BJ (cell line): Measurements from ENCODE around the gene ATAD1. TPM values are rescaled to one million over a fixed set of nuclear protein-coding genes. Genes with fewer than 3 reads are reported as not detected.

ENCODE experiments used
- CTCF ChIA-PET: fragments of 350-600 bp; formaldehyde crosslinking; extraction: SDS; loops from one replicate; lab custom pipeline; 2021; ENCODE audit warnings: antibody characterized with exemption, inconsistent platforms; lab: Yijun Ruan, JAX
- POLR2A ChIA-PET: fragments of 300-600 bp; sonication (Branson Sonifier 250); formaldehyde crosslinking; extraction: SDS; loops from one replicate; lab custom pipeline; 2021; ENCODE audit warnings: antibody characterized with exemption; lab: Charles Lee
- DNase-seq: peaks from one replicate; pipeline ENCODE4 v3.0.0-alpha.2; 2011; ENCODE audit warnings: low read depth
- H3K27me3 ChIP-seq: 2 replicates; pipeline ENCODE4 v1.6.0; 2011; ENCODE audit warnings: low read length; ENCODE audit not compliant: control insufficient read depth, insufficient read depth
- H3K36me3 ChIP-seq: 2 replicates; pipeline ENCODE4 v1.5.1; 2011; ENCODE audit warnings: low read length; ENCODE audit not compliant: control insufficient read depth, insufficient read depth
- H3K4me3 ChIP-seq: 2 replicates; pipeline ENCODE4 v1.5.1; 2011; ENCODE audit warnings: low read depth, mild to moderate bottlenecking, control low read depth, low read length
- polyA plus RNA-seq: library from polyadenylated mRNA; depleted of rRNA; stranded (reverse); fragments of >200 nt; gene quantifications from 2 replicates; pipeline ENCODE4 v1.2.3, GENCODE V29; 2011
- TF ChIP-seq, protein P1 (sequence below): IDR thresholded peaks from 2 replicates; pipeline ENCODE4 v1.5.1; 2011; ENCODE audit warnings: low read depth, mild to moderate bottlenecking, control low read depth, inconsistent platforms, low read length, moderate library complexity; ENCODE audit not compliant: insufficient read depth

Gene ATAD1
- polyA plus RNA-seq, 1 experiment: 13.7 TPM

- CTCF ChIA-PET: interaction anchor here (1.2 kb wide), 1 partner anchor 9 kb away, joined by 3 read pairs; no protein-coding TSS in a partner anchor
- Histone ChIP-seq H3K36me3 (peaks cover 3% of the 10 kb centered on the region; the same call in 1 of the 2 replicates), H3K27me3 (no peaks in the 10 kb centered on the region), H3K4me3 (no peak overlapping the region)
- no peak for DNase-seq
- POLR2A ChIA-PET: no interaction called here
- TF ChIP-seq, protein P1, sequence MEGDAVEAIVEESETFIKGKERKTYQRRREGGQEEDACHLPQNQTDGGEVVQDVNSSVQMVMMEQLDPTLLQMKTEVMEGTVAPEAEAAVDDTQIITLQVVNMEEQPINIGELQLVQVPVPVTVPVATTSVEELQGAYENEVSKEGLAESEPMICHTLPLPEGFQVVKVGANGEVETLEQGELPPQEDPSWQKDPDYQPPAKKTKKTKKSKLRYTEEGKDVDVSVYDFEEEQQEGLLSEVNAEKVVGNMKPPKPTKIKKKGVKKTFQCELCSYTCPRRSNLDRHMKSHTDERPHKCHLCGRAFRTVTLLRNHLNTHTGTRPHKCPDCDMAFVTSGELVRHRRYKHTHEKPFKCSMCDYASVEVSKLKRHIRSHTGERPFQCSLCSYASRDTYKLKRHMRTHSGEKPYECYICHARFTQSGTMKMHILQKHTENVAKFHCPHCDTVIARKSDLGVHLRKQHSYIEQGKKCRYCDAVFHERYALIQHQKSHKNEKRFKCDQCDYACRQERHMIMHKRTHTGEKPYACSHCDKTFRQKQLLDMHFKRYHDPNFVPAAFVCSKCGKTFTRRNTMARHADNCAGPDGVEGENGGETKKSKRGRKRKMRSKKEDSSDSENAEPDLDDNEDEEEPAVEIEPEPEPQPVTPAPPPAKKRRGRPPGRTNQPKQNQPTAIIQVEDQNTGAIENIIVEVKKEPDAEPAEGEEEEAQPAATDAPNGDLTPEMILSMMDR: no peak
Measured at GRCh38 chr10:87761892-87762291, 56.1 kb downstream of the ATAD1 start.

DNA sequence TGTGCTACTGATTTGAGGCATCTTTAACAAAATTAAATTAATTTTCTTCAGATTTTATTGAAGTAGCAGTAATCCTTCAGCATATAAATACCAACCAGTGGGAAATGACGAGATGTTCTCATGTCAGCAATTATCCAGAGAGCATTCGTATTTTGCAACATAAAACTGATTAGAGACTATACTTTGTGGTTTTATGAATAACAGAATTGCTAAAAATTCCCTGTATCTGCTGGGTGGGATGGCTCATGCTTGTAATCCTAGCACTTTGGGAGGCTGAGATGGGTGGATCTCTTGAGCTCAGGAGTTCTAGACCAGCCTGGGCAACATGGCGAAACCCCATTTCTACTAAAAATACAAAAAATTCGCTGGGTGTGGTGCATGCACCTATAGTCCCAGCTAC is 56.9 kb downstream of the ATAD1 start:
- POLR2A ChIA-PET: no interaction called here
- CTCF ChIA-PET: interaction anchor here (1.1 kb wide), 1 partner anchor 54 kb away, joined by 3 read pairs; no protein-coding TSS in a partner anchor
- H3K36me3 ChIP-seq: peaks cover 3% of the 10 kb centered on the region; the same call in 1 of the 2 replicates
- no peak for DNase-seq
- no peak overlapping the region for H3K4me3 ChIP-seq
- no peaks in the 10 kb centered on the region for H3K27me3 ChIP-seq
- TF ChIP-seq, protein P1: no peak

DNA sequence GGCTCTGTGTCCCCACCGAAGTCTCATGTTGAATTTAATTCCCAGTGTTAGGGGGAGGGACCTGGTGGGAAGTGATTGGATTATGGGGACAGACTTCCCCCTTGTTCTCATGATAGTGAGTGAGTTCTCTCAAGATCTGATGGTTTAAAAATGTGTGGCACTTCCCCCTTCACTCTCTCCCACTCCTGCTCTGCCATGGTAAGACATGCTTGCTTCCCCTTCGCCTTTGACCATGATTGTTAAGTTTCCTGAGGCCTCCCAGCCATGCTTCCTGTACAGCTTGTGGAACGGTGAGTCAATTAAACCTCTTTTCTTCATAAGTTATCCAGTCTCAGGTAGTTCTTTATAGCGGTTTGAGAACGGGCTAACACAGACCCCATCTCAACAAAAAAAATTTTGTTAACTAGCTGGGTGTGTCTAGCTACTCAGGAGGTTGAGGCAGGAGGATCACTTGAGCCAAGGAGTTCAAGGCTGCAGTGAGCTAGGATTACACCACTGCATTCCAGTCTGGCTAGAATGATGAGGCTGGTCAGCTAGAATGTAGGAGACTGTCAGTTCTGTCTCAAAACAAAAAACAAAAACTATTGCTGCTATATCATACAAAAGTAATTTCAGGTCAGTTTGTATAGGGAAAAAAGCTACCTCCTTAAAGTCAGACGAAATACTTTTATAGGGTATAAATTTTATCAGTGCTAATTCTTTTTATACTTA is 57.7 kb downstream of the ATAD1 start:
- Histone ChIP-seq H3K36me3 (peaks cover 3% of the 10 kb centered on the region; the same call in 1 of the 2 replicates), H3K27me3 (no peaks in the 10 kb centered on the region), H3K4me3 (no peak overlapping the region)
- CTCF ChIA-PET: interaction anchor here (1.1 kb wide), 1 partner anchor 53 kb away, joined by 3 read pairs; no protein-coding TSS in a partner anchor
- DNase-seq: no peak
- TF ChIP-seq, protein P1: no peak
- POLR2A ChIA-PET: no interaction called here

DNA sequence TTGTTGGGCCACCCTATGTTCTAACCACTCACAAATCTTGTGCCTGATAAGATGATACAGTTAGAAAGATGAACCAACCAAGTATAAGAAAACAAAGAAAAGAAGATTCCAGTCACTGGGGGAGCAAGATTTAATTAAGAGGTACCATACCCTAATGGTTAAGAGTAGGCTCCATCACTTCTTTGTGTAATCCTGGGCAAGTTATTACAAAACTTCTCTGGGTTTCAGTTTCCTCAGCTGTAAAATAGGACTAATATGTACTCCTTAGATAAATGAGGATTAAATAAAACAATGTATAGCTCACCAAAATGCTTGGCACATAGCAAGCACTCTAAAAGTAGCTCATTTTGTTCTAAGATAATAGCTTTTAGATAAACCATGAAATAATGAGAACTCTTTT is 58.5 kb downstream of the ATAD1 start:
- Histone ChIP-seq H3K27me3 (no peaks in the 10 kb centered on the region), H3K4me3 (no peak overlapping the region), H3K36me3 (peaks cover 3% of the 10 kb centered on the region; the same call in 1 of the 2 replicates)
- TF ChIP-seq, protein P1: no peak
- CTCF ChIA-PET: no interaction called here
- no peak for DNase-seq
- POLR2A ChIA-PET: no interaction called here

- Histone ChIP-seq H3K27me3 (no peaks in the 10 kb centered on the region), H3K36me3 (peaks cover 3% of the 10 kb centered on the region; the same call in 1 of the 2 replicates), H3K4me3 (no peak overlapping the region)
- ChIA-PET CTCF (interaction anchor here (1.0 to 1.6 kb wide), 2 partner anchors 9 to 224 kb away, joined by 3 read pairs; no protein-coding TSS in a partner anchor), POLR2A (no interaction called here)
- no peak for DNase-seq
- TF ChIP-seq, protein P1: no peak
Measured at GRCh38 chr10:87757685-87758084, 60.3 kb downstream of the ATAD1 start.
